ENCODE results near the gene CRIP2. TPM values are rescaled to one million over a fixed set of nuclear protein-coding genes. Genes with fewer than 3 reads are reported as not detected.

CRIP2 gene
- total and polyA plus RNA-seq, 2 donors (not counting 3 experiments of a cell fraction or from before 2014, with no cell fraction given) = 322 to 954 TPM

DNA sequence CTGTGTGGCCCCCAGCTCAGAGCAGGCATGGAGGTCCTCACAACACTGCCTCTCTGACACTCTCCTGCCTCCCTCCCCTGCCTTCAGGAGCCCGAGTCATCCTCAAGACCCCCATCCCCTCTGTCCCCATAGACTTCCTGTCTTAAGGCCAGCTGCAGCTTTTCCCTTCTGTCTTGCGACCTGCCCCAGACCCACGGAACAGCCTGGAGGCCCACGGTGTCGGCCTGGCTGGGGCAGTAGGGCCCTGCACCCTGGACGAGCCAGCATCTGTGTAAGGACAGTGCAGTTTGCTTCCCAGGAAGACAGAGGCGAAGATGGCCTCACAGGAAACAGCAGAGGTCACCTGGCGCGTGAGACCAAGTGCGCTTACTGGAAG lies 26.1 kb downstream of the CRIP2 start:
- Histone ChIP-seq H3K36me3 (ENCODE audit: control insufficient read depth in 2 of 2, extremely low read depth in 1 of 2, insufficient read depth in 2 of 2, low read length in 2 of 2) (no peaks in the 10 kb centered on the region), H3K4me1 (ENCODE audit: control insufficient read depth, extremely low read depth, insufficient read depth, low read length) (no peaks in the 10 kb centered on the region), H3K9me3 (replicated peaks; ENCODE audit: control insufficient read depth, insufficient read depth, low read length) (no peaks in the 10 kb centered on the region), H3K79me2 (ENCODE audit: control insufficient read depth, insufficient read depth, low read length) (no peaks in the 10 kb centered on the region), H3K27ac (ENCODE audit: insufficient read depth, low read depth, low read length) (no peak overlapping the region), H3K4me2 (ENCODE audit: insufficient read depth, low read length) (no peak overlapping the region), H2AFZ (ENCODE audit: low read depth, low read length) (no peak overlapping the region), H3K9me1 (replicated peaks; ENCODE audit: control insufficient read depth, extremely low read depth, insufficient read depth, low read length) (no peaks in the 10 kb centered on the region), H3K27me3 (ENCODE audit: control insufficient read depth in 2 of 2, insufficient read depth in 2 of 2, low read length in 2 of 2) (no peaks in the 10 kb centered on the region), H3K9ac (replicated peaks; ENCODE audit: extremely low read depth, insufficient read depth, low read length) (no peak overlapping the region), H3K4me3 (replicated peaks in 1 of 3; ENCODE audit: insufficient read depth in 1 of 3, low read depth in 1 of 3, low read length in 3 of 3) (no peak overlapping the region), H4K20me1 (replicated peaks; ENCODE audit: control insufficient read depth, extremely low read depth, insufficient read depth, low read length) (no peaks in the 10 kb centered on the region)
- POLR2A ChIA-PET = no interaction called here
- TF ChIP-seq, protein P1, sequence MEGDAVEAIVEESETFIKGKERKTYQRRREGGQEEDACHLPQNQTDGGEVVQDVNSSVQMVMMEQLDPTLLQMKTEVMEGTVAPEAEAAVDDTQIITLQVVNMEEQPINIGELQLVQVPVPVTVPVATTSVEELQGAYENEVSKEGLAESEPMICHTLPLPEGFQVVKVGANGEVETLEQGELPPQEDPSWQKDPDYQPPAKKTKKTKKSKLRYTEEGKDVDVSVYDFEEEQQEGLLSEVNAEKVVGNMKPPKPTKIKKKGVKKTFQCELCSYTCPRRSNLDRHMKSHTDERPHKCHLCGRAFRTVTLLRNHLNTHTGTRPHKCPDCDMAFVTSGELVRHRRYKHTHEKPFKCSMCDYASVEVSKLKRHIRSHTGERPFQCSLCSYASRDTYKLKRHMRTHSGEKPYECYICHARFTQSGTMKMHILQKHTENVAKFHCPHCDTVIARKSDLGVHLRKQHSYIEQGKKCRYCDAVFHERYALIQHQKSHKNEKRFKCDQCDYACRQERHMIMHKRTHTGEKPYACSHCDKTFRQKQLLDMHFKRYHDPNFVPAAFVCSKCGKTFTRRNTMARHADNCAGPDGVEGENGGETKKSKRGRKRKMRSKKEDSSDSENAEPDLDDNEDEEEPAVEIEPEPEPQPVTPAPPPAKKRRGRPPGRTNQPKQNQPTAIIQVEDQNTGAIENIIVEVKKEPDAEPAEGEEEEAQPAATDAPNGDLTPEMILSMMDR (IDR thresholded peaks at IDR 0.05; ENCODE audit: extremely low read depth in 1 of 2, insufficient read depth in 1 of 2, low read depth in 1 of 2, low read length in 2 of 2) = no peak
- TF ChIP-seq POLR2A (IDR thresholded peaks at IDR 0.05; ENCODE audit: low read depth, low read length) (no peak), POLR2AphosphoS5 (IDR thresholded peaks at IDR 0.05; ENCODE audit: insufficient read depth, low read depth, low read length) (no peak), JUN (IDR thresholded peaks at IDR 0.05; ENCODE audit: borderline replicate concordance, insufficient read depth, insufficient read length, low read depth) (no peak)
- TF ChIP-seq, protein P2, sequence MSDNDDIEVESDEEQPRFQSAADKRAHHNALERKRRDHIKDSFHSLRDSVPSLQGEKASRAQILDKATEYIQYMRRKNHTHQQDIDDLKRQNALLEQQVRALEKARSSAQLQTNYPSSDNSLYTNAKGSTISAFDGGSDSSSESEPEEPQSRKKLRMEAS (IDR thresholded peaks at IDR 0.05; ENCODE audit: insufficient read depth, insufficient read length) = no peak
- intact Hi-C loops (cut with micrococcal nuclease) (no loop called here), dilution Hi-C loops (cut with MboI; ENCODE audit: extremely low pct_ligation_motif_present, low sequenced_read_pairs) (no loop called here)
- CTCF ChIA-PET = no interaction called here
- no TSS peak for BruUV-seq (replicated peaks)
- no peak for FAIRE-seq
- DNase-seq (ENCODE audit: low read depth, low spot score) = no peak

Data from endothelial cell of umbilical vein (primary cell).